HCT116 (cell line): Measurements from ENCODE around the gene TCF19.

Experiments
- CEBPB ChIP-seq: IDR thresholded peaks from 2 replicates; pipeline ENCODE4 v1.6.1; 2012; ENCODE audit warnings: low read depth
- EZH2 ChIP-seq: fragments of 200-600 bp; sonication (generic); IDR thresholded peaks from 2 replicates; pipeline ENCODE4 v1.6.1; 2017; ENCODE audit warnings: antibody characterized with exemption, mixed run types
- RAD21 ChIP-seq: IDR thresholded peaks from 2 replicates; pipeline ENCODE4 v1.6.1; 2012; ENCODE audit warnings: low read depth, mild to moderate bottlenecking
- SRF ChIP-seq: IDR thresholded peaks from 2 replicates; pipeline ENCODE4 v1.6.1; 2012; ENCODE audit warnings: low read depth
- TCF7L2 ChIP-seq: IDR thresholded peaks from 2 replicates; pipeline ENCODE4 v1.7.0; 2011; ENCODE audit warnings: borderline replicate concordance, inconsistent platforms; ENCODE audit not compliant: insufficient read depth, insufficient read length; ENCODE audit errors: extremely low read depth
- TF ChIP-seq, protein P1 (sequence below), 3 experiments: fragments of 200-600 bp in 1 of 3; sonication (generic) in 1 of 3; IDR thresholded peaks in 2 of 3; conservative IDR thresholded peaks in 1 of 3; 2 replicates each; pipeline ENCODE4 v1.5.1; 2012 to 2017; ENCODE audit warnings: low read depth in 2 of 3, low read length in 2 of 3, antibody characterized with exemption in 1 of 3, borderline replicate concordance in 1 of 3, control low read depth in 1 of 3, mild to moderate bottlenecking in 1 of 3, mixed read lengths in 1 of 3, mixed run types in 1 of 3, moderate library complexity in 1 of 3; ENCODE audit not compliant: insufficient read depth in 1 of 3
- TF ChIP-seq, protein P2 (sequence below): IDR thresholded peaks from 2 replicates; pipeline ENCODE4 v1.6.1; 2012; ENCODE audit warnings: low read depth

DNA sequence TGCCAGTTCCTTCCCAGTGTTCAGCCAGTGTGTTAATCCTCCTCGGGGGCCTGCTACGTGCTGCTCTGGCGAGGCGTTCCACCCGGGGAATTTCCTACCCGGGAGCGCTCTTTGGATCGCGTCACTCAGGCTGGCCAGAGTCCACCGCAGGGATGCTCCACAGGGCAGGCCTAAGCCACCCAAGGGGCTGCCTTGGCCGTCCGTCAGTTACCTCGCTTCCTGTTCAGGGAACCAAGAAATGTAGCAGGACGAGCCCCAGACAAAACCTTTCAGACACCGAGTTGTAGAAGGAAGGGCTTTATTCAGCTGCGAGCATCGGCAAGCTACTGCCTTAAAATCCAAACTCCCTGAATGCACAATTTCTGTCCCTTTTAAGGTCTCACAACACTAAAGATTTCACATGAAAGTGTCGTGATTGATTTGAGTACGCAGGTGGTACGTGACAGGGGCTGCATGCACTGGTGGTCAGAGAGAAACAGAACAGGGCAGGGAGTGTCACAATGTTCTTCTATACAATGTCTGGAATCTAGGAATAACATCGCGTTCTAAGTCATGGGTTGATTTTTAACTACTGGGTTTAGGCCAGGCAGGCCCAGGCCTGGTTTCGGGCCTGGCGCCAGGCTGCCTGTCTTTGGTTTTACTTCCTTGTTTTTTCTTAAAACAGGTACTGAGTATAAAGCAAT lies 27.8 kb downstream of the TCF19 start:
- TF ChIP-seq TCF7L2: no peak
- TF ChIP-seq, protein P1, sequence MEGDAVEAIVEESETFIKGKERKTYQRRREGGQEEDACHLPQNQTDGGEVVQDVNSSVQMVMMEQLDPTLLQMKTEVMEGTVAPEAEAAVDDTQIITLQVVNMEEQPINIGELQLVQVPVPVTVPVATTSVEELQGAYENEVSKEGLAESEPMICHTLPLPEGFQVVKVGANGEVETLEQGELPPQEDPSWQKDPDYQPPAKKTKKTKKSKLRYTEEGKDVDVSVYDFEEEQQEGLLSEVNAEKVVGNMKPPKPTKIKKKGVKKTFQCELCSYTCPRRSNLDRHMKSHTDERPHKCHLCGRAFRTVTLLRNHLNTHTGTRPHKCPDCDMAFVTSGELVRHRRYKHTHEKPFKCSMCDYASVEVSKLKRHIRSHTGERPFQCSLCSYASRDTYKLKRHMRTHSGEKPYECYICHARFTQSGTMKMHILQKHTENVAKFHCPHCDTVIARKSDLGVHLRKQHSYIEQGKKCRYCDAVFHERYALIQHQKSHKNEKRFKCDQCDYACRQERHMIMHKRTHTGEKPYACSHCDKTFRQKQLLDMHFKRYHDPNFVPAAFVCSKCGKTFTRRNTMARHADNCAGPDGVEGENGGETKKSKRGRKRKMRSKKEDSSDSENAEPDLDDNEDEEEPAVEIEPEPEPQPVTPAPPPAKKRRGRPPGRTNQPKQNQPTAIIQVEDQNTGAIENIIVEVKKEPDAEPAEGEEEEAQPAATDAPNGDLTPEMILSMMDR (IDR thresholded peaks at IDR 0.05 in 2 of 3, conservative IDR thresholded peaks at IDR 0.05 in 1 of 3; ENCODE audit: borderline replicate concordance in 1 of 3, insufficient read depth in 1 of 3, low read depth in 2 of 3, low read length in 2 of 3): no peak
- TF ChIP-seq, protein P2, sequence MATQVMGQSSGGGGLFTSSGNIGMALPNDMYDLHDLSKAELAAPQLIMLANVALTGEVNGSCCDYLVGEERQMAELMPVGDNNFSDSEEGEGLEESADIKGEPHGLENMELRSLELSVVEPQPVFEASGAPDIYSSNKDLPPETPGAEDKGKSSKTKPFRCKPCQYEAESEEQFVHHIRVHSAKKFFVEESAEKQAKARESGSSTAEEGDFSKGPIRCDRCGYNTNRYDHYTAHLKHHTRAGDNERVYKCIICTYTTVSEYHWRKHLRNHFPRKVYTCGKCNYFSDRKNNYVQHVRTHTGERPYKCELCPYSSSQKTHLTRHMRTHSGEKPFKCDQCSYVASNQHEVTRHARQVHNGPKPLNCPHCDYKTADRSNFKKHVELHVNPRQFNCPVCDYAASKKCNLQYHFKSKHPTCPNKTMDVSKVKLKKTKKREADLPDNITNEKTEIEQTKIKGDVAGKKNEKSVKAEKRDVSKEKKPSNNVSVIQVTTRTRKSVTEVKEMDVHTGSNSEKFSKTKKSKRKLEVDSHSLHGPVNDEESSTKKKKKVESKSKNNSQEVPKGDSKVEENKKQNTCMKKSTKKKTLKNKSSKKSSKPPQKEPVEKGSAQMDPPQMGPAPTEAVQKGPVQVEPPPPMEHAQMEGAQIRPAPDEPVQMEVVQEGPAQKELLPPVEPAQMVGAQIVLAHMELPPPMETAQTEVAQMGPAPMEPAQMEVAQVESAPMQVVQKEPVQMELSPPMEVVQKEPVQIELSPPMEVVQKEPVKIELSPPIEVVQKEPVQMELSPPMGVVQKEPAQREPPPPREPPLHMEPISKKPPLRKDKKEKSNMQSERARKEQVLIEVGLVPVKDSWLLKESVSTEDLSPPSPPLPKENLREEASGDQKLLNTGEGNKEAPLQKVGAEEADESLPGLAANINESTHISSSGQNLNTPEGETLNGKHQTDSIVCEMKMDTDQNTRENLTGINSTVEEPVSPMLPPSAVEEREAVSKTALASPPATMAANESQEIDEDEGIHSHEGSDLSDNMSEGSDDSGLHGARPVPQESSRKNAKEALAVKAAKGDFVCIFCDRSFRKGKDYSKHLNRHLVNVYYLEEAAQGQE: no peak
- no peak for TF ChIP-seq EZH2
- no peak for TF ChIP-seq RAD21
- no peak for TF ChIP-seq SRF
- no peak for TF ChIP-seq CEBPB
